Progenitor cell of endocrine pancreas (in vitro differentiated cells): ENCODE data around the gene COMP. TPM values are rescaled to one million over a fixed set of nuclear protein-coding genes. Genes with fewer than 3 reads are reported as not detected.

Experiments
- DNase-seq: peaks from one replicate; pipeline ENCODE4 v3.0.0; 2021; ENCODE audit warnings: low spot score; ENCODE audit not compliant: unreplicated experiment
- H3K27ac Mint-ChIP-seq: 2 replicates; pipeline ENCODE4 v1.8.0; 2021; ENCODE audit warnings: mild to moderate bottlenecking, moderate library complexity, mixed read lengths
- H3K27me3 Mint-ChIP-seq: 2 replicates; pipeline ENCODE4 v1.8.0; 2021; ENCODE audit warnings: mixed read lengths
- H3K36me3 Mint-ChIP-seq: 2 replicates; pipeline ENCODE4 v1.8.0; 2022; ENCODE audit warnings: mixed read lengths; ENCODE audit not compliant: insufficient read depth
- H3K4me1 Mint-ChIP-seq: 2 replicates; pipeline ENCODE4 v1.8.0; 2021; ENCODE audit warnings: low read depth, mixed read lengths
- H3K4me3 Mint-ChIP-seq: 2 replicates; pipeline ENCODE4 v1.8.0; 2021; ENCODE audit warnings: low read depth, mild to moderate bottlenecking, moderate library complexity, mixed read lengths
- H3K9me3 Mint-ChIP-seq: 2 replicates; pipeline ENCODE4 v1.8.0; 2021; ENCODE audit warnings: low read depth, mixed read lengths
- total RNA-seq: library from RNA; stranded (reverse); gene quantifications from 2 replicates; pipeline ENCODE4 v1.2.1, GENCODE V29; 2021
- TF ChIP-seq, protein P1 (sequence below): fragments of 200-600 bp; sonication (generic); IDR thresholded peaks from one replicate; pipeline ENCODE4 v1.5.0; 2021; ENCODE audit warnings: antibody characterized with exemption, mild to moderate bottlenecking; ENCODE audit not compliant: unreplicated experiment

COMP gene
- total RNA-seq, 1 donor from 2014 or later = 0.24 TPM

DNA sequence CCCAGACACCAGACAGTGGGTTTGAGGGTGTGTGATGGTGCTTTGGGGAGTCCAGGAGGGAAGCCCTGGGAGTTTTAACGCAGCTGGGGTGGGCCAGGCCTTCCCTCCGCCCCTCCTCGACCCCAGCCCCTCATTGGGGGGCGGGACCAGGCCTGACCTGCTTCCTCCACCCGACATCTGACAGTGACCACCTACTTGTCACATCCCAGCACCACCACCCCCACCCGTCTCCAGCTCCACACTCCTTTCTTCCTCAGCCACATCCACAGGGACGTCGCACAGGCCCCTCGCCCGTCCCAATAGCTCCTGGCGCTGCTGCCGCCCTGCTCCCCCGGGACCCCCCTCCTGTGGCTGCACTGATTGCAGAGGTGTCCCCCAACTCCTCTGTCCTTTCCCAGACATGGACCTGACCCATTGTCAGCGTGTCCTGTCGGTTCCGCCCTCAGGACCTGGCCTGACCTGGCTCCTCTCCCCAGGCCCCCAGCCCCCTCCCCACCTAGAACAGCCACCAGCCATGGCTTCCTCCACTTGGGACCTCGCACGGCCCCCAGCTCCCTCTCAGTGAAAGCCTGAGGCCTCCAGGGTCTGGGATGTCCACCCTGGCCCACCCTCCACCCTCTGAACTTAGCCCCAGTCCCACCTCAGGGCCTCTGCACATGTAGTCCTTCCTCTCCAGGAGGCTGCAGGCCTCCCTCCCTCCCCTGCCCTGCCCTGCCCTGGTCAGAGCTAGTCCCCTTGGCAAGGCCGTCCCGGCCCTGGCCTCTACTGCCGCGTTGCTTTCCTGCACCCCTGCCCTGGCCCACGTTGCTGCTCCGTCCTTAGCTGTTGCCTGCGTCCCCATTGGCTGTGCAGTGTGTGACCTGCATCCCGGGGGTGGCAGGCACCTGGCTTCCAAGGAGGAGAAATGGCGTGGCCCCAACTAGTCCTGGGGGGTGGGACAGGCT, 30.4 kb downstream of the COMP start:
- Mint-ChIP-seq H3K27me3 (no peaks in the 10 kb centered on the region), H3K4me3 (no peak overlapping the region), H3K9me3 (no peaks in the 10 kb centered on the region), H3K27ac (no peak overlapping the region), H3K36me3 (no peaks in the 10 kb centered on the region), H3K4me1 (no peaks in the 10 kb centered on the region)
- DNase-seq = no peak
- TF ChIP-seq, protein P1, sequence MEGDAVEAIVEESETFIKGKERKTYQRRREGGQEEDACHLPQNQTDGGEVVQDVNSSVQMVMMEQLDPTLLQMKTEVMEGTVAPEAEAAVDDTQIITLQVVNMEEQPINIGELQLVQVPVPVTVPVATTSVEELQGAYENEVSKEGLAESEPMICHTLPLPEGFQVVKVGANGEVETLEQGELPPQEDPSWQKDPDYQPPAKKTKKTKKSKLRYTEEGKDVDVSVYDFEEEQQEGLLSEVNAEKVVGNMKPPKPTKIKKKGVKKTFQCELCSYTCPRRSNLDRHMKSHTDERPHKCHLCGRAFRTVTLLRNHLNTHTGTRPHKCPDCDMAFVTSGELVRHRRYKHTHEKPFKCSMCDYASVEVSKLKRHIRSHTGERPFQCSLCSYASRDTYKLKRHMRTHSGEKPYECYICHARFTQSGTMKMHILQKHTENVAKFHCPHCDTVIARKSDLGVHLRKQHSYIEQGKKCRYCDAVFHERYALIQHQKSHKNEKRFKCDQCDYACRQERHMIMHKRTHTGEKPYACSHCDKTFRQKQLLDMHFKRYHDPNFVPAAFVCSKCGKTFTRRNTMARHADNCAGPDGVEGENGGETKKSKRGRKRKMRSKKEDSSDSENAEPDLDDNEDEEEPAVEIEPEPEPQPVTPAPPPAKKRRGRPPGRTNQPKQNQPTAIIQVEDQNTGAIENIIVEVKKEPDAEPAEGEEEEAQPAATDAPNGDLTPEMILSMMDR = no peak

GRCh38 chr19:18759995-18760426, 31.1 kb downstream of the COMP start:
- Mint-ChIP-seq H3K27me3 (no peaks in the 10 kb centered on the region), H3K9me3 (no peaks in the 10 kb centered on the region), H3K36me3 (no peaks in the 10 kb centered on the region), H3K27ac (no peak overlapping the region), H3K4me1 (no peaks in the 10 kb centered on the region), H3K4me3 (no peak overlapping the region)
- TF ChIP-seq, protein P1 = no peak
- DNase-seq = no peak

GRCh38 chr19:18759304-18759994, 31.7 kb downstream of the COMP start:
- TF ChIP-seq, protein P1 = no peak
- H3K4me3 Mint-ChIP-seq = no peak overlapping the region
- H3K36me3 Mint-ChIP-seq = peaks cover 2% of the 10 kb centered on the region
- no peaks in the 10 kb centered on the region for H3K4me1 Mint-ChIP-seq
- no peak overlapping the region for H3K27ac Mint-ChIP-seq
- no peak for DNase-seq
- H3K27me3 Mint-ChIP-seq = no peaks in the 10 kb centered on the region
- no peaks in the 10 kb centered on the region for H3K9me3 Mint-ChIP-seq

GRCh38 chr19:18756896-18757295, 34.2 kb downstream of the COMP start:
- Mint-ChIP-seq H3K4me1 (no peaks in the 10 kb centered on the region), H3K27ac (no peak overlapping the region), H3K36me3 (peaks cover 6% of the 10 kb centered on the region)

DNA sequence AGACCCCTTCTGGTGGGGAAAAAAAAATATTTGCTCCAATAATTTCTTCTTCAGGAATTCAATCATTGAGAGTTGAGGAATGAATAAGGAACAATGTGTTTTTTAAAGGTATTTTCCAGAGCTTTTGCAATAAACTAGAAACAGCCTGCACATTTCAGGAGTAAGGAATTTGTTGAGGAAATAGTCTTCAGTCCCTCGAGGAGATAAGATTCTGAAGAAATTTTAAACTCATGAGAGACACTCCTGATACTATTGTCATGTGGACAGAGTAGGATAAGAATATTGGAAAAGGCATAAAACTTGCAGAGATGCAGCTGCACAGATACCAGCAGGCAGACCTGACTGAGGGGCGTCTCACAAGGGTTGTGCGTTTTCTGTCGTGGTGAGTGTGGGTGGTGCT, 36.6 kb downstream of the COMP start:
- H3K9me3 Mint-ChIP-seq = no peaks in the 10 kb centered on the region
- TF ChIP-seq, protein P1 = no peak
- no peaks in the 10 kb centered on the region for H3K4me1 Mint-ChIP-seq
- H3K4me3 Mint-ChIP-seq = no peak overlapping the region
- peaks cover 8% of the 10 kb centered on the region for H3K36me3 Mint-ChIP-seq
- DNase-seq = no peak
- H3K27me3 Mint-ChIP-seq = no peaks in the 10 kb centered on the region
- H3K27ac Mint-ChIP-seq = no peak overlapping the region

More at GRCh38 chr19:18756896-18757295, 34.2 kb downstream of the COMP start:
- Mint-ChIP-seq H3K4me3 (no peak overlapping the region), H3K9me3 (no peaks in the 10 kb centered on the region), H3K27me3 (no peaks in the 10 kb centered on the region)
- DNase-seq = no peak
- TF ChIP-seq, protein P1 = no peak
